Measurements from ENCODE around the gene GALNT14. TPM values are rescaled to one million over a fixed set of nuclear protein-coding genes. Genes with fewer than 3 reads are reported as not detected.

The GALNT14 gene
- polyA plus RNA-seq, 1 donor, result 1.5 TPM

GRCh38 chr2:31083234-31083993 lies 54.8 kb downstream of the GALNT14 start:
- no peak for DNase-seq

- DNase-seq, result no peak
Measured at GRCh38 chr2:31082002-31082401, 56.2 kb downstream of the GALNT14 start.

DNA sequence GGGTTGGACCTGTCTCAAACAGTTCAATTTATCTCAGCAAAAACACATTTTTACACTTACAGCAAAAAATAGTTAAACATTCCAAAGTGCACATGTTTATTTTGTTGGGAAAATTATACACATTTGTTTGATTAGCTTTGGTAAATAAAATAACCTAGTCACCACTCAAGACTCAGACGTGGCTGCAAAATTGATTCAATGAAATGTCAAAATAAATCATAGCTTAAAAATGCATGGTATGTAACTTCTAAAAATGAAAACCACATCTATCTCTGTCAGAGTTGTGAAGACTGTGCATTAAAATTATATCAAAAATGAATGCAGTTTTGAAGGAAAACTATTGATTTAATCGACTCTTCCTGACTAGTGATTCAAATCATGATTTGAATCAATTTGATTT lies 56.7 kb downstream of the GALNT14 start:
- DNase-seq, result no peak

GRCh38 chr2:31080361-31080760 lies 57.9 kb downstream of the GALNT14 start:
- DNase-seq, result no peak

GRCh38 chr2:31079665-31080064 lies 58.6 kb downstream of the GALNT14 start:
- no peak for DNase-seq

DNA sequence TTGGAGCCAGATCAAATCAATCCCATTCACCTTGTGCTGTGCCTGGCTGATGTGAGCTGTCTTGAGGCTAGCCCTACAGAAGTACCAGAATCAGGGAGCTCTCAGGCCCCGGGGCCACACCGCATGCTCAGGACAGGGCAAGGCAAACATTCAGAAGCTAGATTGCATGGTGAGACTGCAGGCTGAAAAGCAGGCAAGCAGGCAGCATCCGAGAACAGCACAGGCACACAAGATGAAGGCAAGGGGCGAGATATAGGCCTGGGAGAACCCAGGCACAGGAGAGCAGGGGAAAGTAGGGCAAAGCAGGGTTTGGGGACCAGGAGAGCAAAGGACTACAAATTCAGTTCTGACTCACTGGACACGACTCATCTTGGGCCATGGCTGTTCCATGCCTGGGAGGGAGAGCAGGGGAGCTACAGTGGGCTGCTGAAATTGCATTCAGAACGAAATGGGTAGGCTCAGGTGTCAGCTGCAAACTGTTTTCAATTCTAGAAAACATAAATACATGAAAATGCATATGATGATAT lies 59.6 kb downstream of the GALNT14 start:
- DNase-seq, result no peak

DNA sequence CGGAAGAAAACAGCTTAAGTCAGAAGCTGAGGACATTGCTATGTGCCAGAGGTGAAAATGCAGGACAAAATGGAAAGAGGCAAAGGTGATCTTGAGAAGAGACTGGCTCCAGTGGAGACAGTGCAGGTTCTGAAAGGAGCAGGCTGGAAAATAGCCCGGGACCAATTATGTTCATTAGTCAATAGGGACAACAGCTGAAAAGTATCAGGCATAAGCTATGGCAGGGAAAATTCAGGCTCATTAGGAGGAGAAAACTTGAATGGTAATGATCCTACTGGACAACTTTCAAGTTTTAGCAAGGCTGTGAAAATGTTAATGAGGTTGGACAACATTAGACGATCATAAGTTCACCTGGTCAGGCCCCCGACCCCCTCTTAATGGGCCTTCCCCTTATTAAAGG lies 60.2 kb downstream of the GALNT14 start:
- no peak for DNase-seq

- no peak for DNase-seq
Measured at GRCh38 chr2:31075941-31076590, 62.2 kb downstream of the GALNT14 start.

- DNase-seq, result no peak
Measured at GRCh38 chr2:31075431-31075830, 62.8 kb downstream of the GALNT14 start.

DNA sequence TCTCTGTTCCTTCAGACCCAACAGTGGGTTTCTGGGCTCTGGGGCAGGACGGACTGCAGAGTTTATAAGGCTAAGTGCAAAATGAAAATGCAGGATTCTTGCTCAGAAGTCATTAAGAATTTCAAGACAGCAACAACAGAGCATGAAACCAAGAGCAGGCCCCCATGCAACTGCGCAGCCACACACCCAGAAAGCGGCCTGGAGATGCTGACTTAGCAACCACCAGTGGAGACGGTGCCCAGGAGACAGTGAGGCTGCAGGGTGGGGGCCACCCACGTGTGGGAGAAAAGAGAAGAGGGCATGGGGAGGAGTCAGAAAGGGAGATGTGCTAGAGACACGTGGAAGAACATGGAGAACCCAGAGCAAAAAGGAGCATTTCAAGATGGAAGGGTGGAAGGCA lies 66.5 kb downstream of the GALNT14 start:
- DNase-seq, result no peak

DNA sequence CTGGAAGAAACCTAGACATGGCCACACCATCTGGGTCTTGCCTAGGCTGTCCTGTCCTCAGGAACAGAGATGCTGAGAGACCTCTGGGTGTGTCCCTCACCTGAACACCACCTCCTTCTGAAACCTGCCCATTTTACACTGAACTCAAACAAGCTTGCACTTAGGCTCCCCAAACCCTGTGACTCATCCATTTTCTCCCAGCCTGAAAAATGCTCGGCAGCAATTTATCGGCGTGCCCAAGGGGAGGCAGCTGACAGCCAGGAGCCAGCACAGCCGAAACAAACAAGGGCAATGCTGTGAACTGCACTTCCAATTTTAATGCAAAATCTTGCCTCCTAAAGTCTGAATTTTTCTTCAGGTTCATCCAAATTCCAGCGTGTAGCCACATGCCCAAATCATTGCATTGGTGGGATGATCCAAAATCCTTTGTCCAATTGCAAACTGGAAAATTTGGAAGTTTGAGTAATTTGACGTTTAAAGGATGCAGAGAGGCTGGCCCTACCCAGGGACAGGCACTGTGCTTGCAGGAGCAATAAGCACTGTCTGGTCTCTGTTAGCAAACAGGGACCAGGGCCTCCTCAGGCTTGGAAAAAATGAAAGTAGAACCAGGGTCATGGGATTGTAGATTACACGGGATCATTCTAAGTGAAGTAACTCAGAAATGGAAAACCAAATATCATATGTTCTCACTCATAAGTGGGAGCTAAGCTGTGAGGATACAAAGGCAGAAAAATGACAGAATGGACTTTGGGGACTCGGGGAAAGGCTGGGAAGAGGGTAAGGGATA lies 67.7 kb downstream of the GALNT14 start:
- DNase-seq, result no peak

- no peak for DNase-seq
Measured at GRCh38 chr2:31069643-31070325, 68.5 kb downstream of the GALNT14 start.

DNA sequence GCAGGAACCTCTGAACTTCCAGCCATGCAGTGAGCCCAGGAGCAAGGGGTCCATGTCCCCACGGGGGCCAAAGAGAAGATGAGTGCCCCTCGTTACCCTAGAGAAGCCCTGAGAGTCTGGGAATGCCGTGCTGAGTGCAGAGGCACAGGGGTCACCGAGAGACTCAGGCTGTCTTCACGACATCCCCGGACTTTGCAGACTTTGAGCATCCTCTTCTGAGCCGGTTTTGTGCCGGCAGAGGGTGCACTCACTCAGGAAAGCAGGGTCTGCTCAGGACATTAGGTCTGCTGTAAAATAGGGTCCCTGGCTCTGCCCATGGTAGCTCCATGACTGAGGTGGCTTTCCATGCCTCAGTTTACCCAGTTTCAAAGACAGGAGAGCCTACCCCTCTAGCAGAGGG lies 71.0 kb downstream of the GALNT14 start:
- no peak for DNase-seq

GRCh38 chr2:31066551-31066950 lies 71.7 kb downstream of the GALNT14 start:
- no peak for DNase-seq

DNA sequence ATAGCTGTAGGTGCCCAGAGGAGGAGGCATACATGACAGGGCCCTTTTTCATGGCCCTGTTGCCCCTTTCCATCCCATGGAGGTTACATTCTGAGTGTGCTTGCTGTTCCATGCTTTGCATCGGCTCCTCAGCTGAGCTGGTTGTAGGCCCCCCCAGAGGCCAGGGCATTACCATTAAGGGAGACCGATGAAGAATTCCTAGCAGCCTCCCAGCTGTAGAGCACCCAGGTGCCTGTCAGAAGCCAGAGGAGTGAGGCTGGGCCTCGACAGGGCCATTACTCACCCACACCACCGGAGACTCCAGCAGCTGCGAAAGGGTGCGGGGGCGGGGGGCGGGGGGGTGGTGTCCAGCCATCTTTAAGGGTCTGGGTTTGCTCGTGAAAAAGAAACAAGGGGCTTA lies 72.2 kb downstream of the GALNT14 start:
- DNase-seq, result no peak

DNA sequence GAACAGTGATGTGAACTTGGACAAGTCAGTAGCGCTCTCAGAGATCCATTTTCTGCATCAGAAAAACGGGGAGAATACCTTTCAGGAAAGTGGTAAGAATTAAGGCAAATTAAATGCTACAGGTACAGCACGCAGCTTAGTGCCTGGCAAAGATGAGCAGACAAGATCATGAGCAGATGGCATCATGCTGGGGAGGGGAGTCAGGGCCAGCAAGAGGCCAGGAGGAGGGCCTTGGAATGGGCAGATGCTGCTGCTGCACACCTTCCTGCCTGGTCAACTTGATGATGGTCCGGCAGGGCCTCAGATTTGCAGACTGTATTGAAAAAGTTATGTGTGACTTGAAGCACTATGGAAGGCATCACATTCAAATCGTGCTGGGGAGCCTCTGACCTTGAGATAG lies 72.9 kb downstream of the GALNT14 start:
- no peak for DNase-seq

DNA sequence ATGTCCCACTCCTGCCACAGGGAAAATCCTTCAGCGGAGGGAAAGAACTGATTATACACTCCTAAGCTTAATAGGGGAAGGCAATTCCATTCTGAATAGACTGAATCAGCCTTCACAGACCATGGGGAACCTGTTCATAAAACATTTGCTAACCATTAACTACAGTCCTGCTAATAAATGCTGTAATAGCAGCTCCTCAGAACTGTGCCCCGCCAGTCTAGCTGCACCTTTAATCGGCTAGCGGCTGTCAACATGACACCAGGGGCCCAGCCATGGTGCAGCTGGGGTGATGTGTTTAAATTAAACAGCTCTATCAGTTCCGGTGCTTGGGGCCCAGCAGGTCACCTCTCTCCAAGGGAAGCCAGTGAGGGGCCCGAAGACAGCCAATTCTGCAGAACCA lies 77.8 kb downstream of the GALNT14 start:
- DNase-seq, result no peak

DNA sequence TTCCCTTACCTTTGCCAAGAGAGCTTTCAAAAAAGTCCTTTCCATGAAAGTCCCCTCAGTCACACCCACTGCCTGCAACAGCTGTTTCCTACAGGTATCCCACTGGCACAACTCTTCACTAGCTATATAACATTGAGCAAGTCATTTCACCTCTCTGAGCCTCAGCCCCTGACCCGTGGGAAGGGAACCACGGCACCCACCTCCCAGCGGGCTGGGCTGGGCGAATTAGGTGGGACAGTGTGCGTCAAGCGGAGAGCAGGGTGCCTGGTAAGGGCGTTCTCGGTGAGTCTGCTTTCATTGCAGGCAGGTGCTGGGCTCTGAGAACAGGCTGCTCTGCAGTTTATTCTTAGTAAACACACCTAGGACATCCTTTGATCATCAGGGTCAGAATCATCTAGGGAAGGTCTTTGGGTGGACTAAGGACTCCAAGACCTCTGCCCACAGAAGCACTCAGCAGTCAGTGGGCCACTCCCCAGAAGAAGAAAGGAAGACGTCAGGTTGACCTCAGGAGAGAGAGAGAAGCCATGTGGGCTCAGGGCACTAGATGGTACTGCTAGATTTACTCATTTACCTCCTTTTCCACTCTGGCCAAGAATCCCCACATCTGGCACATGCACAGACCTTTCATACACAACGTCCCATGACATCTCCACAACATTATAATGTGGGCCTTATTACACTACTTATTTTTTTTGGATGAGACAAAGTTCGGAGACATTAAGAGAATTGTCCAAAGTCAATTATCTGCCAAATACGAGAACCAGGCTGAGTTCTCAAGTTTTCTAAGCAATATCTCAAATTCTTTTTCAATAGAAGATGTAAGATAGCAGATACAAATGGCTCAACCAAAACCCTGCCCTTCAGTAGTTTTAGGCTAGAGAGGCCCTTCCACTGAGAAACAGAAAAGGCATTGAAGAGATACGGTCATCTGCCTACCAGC lies 79.9 kb downstream of the GALNT14 start:
- no peak for DNase-seq

GRCh38 chr2:31057691-31058090 lies 80.5 kb downstream of the GALNT14 start:
- DNase-seq, result no peak

DNA sequence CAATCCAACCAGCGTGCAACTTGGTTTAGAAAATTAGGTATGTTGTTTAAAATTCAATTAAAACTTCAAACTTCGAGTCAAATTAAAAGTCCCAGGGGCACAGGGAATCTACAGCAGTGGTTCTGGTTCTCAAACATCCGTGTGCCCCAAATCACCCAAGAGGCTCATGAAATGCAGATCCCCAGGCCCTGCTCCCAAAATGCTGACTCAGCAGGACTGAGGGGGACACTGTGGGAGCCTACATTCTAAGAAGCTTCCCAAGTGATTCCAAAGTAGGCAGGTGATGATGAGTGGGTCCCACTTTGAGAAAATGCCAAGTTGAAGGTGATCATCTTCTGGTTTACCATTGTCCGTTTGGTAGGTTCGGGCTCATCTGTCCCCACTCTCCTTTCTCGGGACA lies 82.3 kb downstream of the GALNT14 start:
- DNase-seq, result no peak

- DNase-seq, result no peak
Measured at GRCh38 chr2:31054842-31055388, 83.3 kb downstream of the GALNT14 start.

Measured in hindlimb muscle (tissue), 1 donor.